PC-9 (cell line): ENCODE data around the gene NSL1. TPM values are rescaled to one million over a fixed set of nuclear protein-coding genes. Genes with fewer than 3 reads are reported as not detected.

Experiments
- BruUV-seq: library from RNA; stranded (reverse); fragments of 400-500 nt; replicated peaks from 2 replicates; lab custom pipeline; 2021; lab: Mats Ljungman, UMichigan
- CTCF ChIA-PET: fragments of 300-600 bp; sonication (Branson Sonifier 250); formaldehyde crosslinking; loops from one replicate; lab custom pipeline; 2022; ENCODE audit warnings: antibody characterized with exemption; lab: Charles Lee
- POLR2A ChIA-PET: fragments of 300-600 bp; sonication (Branson Sonifier 250); formaldehyde crosslinking; loops from one replicate; lab custom pipeline; 2022; ENCODE audit warnings: antibody characterized with exemption; ENCODE audit not compliant: unreplicated experiment; lab: Charles Lee
- DNase-seq, 2 experiments: peaks; one replicate each; pipeline versions ENCODE4 v3.0.0 to v3.0.0-alpha.2; 2015 to 2022; ENCODE audit warnings: mixed read lengths in 1 of 2
- H2AFZ ChIP-seq: fragments of 200-600 bp; sonication (generic); 2 replicates; pipeline ENCODE4 v1.8.1; 2017; ENCODE audit warnings: antibody characterized with exemption
- H3F3A ChIP-seq: fragments of 200-600 bp; sonication (generic); 2 replicates; pipeline ENCODE4 v1.8.1; 2017; ENCODE audit warnings: antibody characterized with exemption, mild to moderate bottlenecking, low read depth; ENCODE audit not compliant: insufficient read depth
- H3K27ac ChIP-seq: fragments of 200-600 bp; sonication (generic); 2 replicates; pipeline ENCODE4 v1.6.1; 2016; ENCODE audit warnings: mixed run types
- H3K27me3 ChIP-seq: fragments of 200-600 bp; sonication (generic); 2 replicates; pipeline ENCODE4 v1.6.1; 2016; ENCODE audit warnings: low read depth, mixed run types; ENCODE audit not compliant: insufficient read depth
- H3K36me3 ChIP-seq: fragments of 200-600 bp; sonication (generic); 2 replicates; pipeline ENCODE4 v1.6.1; 2016; ENCODE audit warnings: low read depth, mixed run types
- H3K4me1 ChIP-seq: fragments of 200-600 bp; sonication (generic); replicated peaks from 2 replicates; pipeline ENCODE4 v1.6.1; 2016; ENCODE audit warnings: mixed run types; ENCODE audit not compliant: insufficient read depth
- H3K4me2 ChIP-seq: fragments of 200-600 bp; sonication (generic); 2 replicates; pipeline ENCODE4 v1.6.1; 2017; ENCODE audit warnings: mixed run types
- H3K4me3 ChIP-seq: fragments of 200-600 bp; sonication (generic); 2 replicates; pipeline ENCODE4 v1.6.1; 2016; ENCODE audit warnings: mixed run types
- H3K79me2 ChIP-seq: fragments of 200-600 bp; sonication (generic); 2 replicates; pipeline ENCODE4 v1.6.1; 2017; ENCODE audit warnings: low read depth, mixed run types
- H3K9me2 ChIP-seq: fragments of 200-600 bp; sonication (generic); 2 replicates; pipeline ENCODE4 v1.8.1; 2017; ENCODE audit warnings: mild to moderate bottlenecking; ENCODE audit not compliant: insufficient read depth
- H3K9me3 ChIP-seq: fragments of 200-600 bp; sonication (generic); 2 replicates; pipeline ENCODE4 v1.8.1; 2016; ENCODE audit warnings: low read depth; ENCODE audit not compliant: insufficient read depth
- H4K20me1 ChIP-seq: fragments of 200-600 bp; sonication (generic); 2 replicates; pipeline ENCODE4 v1.8.1; 2017; ENCODE audit not compliant: insufficient read depth
- EZH2 ChIP-seq: fragments of 200-600 bp; sonication (generic); IDR thresholded peaks from 2 replicates; pipeline ENCODE4 v1.8.0; 2017; ENCODE audit warnings: antibody characterized with exemption, low read depth
- intact Hi-C: fragments of 100-400 bp; cut with micrococcal nuclease; formaldehyde crosslinking; loops from one replicate; pipeline ENCODE4 v1.10.0; 2022; ENCODE audit not compliant: unreplicated experiment
- total RNA-seq: library from RNA; stranded (reverse); gene quantifications from 2 replicates; pipeline ENCODE4 v1.2.3, GENCODE V29; 2021
- TF ChIP-seq, protein P1 (sequence below): fragments of 200-600 bp; sonication (generic); conservative IDR thresholded peaks from 2 replicates; pipeline ENCODE4 v1.6.1; 2017; ENCODE audit warnings: mixed run types, antibody characterized with exemption, mild to moderate bottlenecking, moderate library complexity

Gene NSL1
- total RNA-seq, 1 experiment from 2014 or later, result 32.4 TPM

DNA sequence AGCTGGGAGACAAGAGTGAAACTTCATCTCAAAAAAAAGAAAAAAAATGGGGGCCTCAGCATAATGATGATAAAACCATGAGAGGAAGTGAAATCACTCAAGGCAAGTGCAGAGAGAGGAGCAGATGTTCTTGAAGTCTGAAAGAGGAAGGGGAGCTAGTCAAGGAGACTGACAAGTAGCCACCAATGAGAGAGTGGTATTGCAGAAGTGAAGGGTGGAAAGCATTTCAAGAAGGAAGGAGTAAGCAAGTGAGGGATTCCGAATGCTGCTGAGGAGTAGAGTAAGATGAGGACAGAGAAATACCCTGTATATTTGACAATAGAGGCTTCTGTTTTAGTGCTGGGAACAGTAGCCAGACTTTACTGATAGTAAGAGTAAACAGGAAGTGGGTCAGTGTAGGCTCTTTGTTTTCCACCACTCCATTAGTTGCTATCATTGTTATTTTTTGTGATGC lies 3.0 kb upstream of the NSL1 start:
- intact Hi-C loops, result loop anchor here (5.0 kb wide), 2 partner anchors 63 to 203 kb away; partner anchors contain the start of gene FLVCR1

DNA sequence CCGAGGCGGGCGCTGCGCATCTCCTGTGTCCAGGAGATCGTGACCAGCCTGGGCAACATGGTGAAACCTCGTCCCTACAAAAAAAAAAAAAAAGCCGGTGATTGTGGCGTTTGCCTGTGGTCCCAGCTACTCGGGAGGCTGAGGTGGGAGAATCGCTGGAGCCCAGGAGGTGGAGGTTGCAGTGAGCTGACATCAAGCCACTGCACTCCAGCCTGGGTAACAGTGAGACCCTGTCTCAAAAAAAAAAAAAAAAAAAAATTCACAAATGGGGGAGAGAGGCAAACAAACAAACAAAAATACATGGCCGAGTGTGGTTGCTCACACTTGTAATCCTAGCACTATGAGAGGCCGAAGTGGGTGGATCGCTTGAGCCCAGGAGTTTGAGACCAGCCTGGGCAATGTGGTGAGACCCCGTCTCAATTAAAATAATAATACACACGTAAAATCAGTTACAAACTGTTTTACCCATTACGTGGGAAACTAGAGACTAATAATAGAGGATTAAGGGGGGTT lies 875 bp upstream of the NSL1 start:
- ChIA-PET CTCF (no interaction called here), POLR2A (interaction anchor here (0.6 to 0.7 kb wide), 3 partner anchors 69 to 377 kb away, joined by 3 to 13 read pairs (median 4); no protein-coding TSS in a partner anchor)
- no peaks in the 10 kb centered on the region for H3K9me2 ChIP-seq
- H3K36me3 ChIP-seq, result no peaks in the 10 kb centered on the region
- H3K27me3 ChIP-seq, result no peaks in the 10 kb centered on the region
- intact Hi-C loops, result loop anchor here (5.0 kb wide), 2 partner anchors 65 to 205 kb away; partner anchors contain the start of gene FLVCR1
- H4K20me1 ChIP-seq, result 0 out of 2 replicates have a peak, but pooled peaks cover 3% of the 10 kb centered on the region
- peak overlapping the region; percentile 93 for H3K4me3 ChIP-seq
- no TSS peak for BruUV-seq
- H2AFZ ChIP-seq, result peak overlapping the region; percentile 97
- peak overlapping the region; percentile 63 for H3K27ac ChIP-seq
- H3K4me2 ChIP-seq, result peak overlapping the region; percentile 99
- H3K79me2 ChIP-seq, result peaks cover 19% of the 10 kb centered on the region
- peaks cover 15% of the 10 kb centered on the region for H3K4me1 ChIP-seq
- TF ChIP-seq EZH2, result no peak
- TF ChIP-seq, protein P1, sequence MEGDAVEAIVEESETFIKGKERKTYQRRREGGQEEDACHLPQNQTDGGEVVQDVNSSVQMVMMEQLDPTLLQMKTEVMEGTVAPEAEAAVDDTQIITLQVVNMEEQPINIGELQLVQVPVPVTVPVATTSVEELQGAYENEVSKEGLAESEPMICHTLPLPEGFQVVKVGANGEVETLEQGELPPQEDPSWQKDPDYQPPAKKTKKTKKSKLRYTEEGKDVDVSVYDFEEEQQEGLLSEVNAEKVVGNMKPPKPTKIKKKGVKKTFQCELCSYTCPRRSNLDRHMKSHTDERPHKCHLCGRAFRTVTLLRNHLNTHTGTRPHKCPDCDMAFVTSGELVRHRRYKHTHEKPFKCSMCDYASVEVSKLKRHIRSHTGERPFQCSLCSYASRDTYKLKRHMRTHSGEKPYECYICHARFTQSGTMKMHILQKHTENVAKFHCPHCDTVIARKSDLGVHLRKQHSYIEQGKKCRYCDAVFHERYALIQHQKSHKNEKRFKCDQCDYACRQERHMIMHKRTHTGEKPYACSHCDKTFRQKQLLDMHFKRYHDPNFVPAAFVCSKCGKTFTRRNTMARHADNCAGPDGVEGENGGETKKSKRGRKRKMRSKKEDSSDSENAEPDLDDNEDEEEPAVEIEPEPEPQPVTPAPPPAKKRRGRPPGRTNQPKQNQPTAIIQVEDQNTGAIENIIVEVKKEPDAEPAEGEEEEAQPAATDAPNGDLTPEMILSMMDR, result no peak
- DNase-seq, result no peak
- no peaks in the 10 kb centered on the region for H3K9me3 ChIP-seq
- H3F3A ChIP-seq, result peaks cover 13% of the 10 kb centered on the region; the same call in 1 of the 2 replicates

More for the DNA sequence above, 3.0 kb upstream of the NSL1 start:
- no peak overlapping the region for H3K27ac ChIP-seq
- no peaks in the 10 kb centered on the region for H3K9me3 ChIP-seq
- no peak overlapping the region for H3K4me3 ChIP-seq
- H4K20me1 ChIP-seq, result no peaks in the 10 kb centered on the region
- H3K4me1 ChIP-seq, result peaks cover 15% of the 10 kb centered on the region
- no peak overlapping the region for H3K4me2 ChIP-seq
- H3K9me2 ChIP-seq, result no peaks in the 10 kb centered on the region
- H3K79me2 ChIP-seq, result peaks cover 18% of the 10 kb centered on the region
- CTCF ChIA-PET, result interaction anchor here (0.7 kb wide), 1 partner anchor 67 kb away, joined by 6 read pairs; no protein-coding TSS in a partner anchor
- H2AFZ ChIP-seq, result no peak overlapping the region
- peaks cover 16% of the 10 kb centered on the region; the same call in 1 of the 2 replicates for H3F3A ChIP-seq
- DNase-seq, result no peak
- H3K27me3 ChIP-seq, result no peaks in the 10 kb centered on the region
- no TSS peak for BruUV-seq
- POLR2A ChIA-PET, result interaction anchor here (0.6 to 0.7 kb wide), 2 partner anchors 24 to 508 kb away, joined by 5 to 6 read pairs; no protein-coding TSS in a partner anchor
- no peaks in the 10 kb centered on the region for H3K36me3 ChIP-seq
- TF ChIP-seq, protein P1, result no peak
- no peak for TF ChIP-seq EZH2

DNA sequence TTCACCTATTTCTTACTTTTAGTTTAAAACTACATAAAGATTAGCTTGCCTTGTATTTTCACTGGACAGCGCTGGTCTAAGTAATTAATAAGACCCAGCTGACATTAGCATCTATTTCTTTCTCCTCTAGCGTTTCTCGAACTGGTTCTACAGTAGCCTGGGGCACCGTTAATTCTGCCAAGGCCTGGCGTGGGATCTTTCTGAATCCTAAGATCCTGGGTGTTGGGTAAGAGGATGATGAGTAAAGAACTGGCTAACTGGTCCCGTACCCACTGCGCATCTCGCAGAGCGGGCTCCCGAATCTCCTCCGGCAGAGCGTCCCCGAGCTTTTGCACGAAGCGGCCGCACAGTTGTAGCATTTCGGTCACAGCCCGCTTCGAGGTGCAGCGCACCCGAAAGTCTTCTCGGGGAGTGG lies 309 bp downstream of the NSL1 start:
- Histone ChIP-seq H4K20me1 (0 out of 2 replicates have a peak, but pooled peaks cover 3% of the 10 kb centered on the region), H3K9me3 (no peaks in the 10 kb centered on the region), H3K36me3 (no peaks in the 10 kb centered on the region), H3F3A (peaks cover 8% of the 10 kb centered on the region; the same call in 1 of the 2 replicates), H3K79me2 (peaks cover 19% of the 10 kb centered on the region), H2AFZ (peak overlapping the region; percentile 97), H3K4me1 (peaks cover 15% of the 10 kb centered on the region), H3K4me3 (peak overlapping the region; percentile 93), H3K27me3 (no peaks in the 10 kb centered on the region), H3K27ac (peak overlapping the region; percentile 20; the same call in 1 of the 2 replicates), H3K9me2 (no peaks in the 10 kb centered on the region), H3K4me2 (peak overlapping the region; percentile 99)
- TF ChIP-seq EZH2, result no peak
- TF ChIP-seq, protein P1, result no peak
- DNase-seq, result no peak
- TSS peak; percentile 90 for BruUV-seq
- intact Hi-C loops, result loop anchor here (5.0 kb wide), 2 partner anchors 66 to 206 kb away; partner anchors contain the start of gene FLVCR1
- CTCF ChIA-PET, result interaction anchor here (0.6 kb wide), 2 partner anchors 41 to 213 kb away, joined by 4 to 5 read pairs; no protein-coding TSS in a partner anchor
- POLR2A ChIA-PET, result interaction anchor here (0.6 to 0.8 kb wide), 3 partner anchors 22 to 84 kb away, joined by 4 to 6 read pairs (median 5); no protein-coding TSS in a partner anchor
